Fibroblast of villous mesenchyme (primary cell): ENCODE measurements around the gene PSKH1. TPM values are rescaled to one million over a fixed set of nuclear protein-coding genes. Genes with fewer than 3 reads are reported as not detected.

Experiments used
- DNase-seq: peaks from one replicate; pipeline ENCODE4 v3.0.0-alpha.2; 2010; ENCODE audit warnings: low read depth
- H3K4me3 ChIP-seq: 2 replicates; pipeline ENCODE4 v1.5.1; 2011; ENCODE audit warnings: low read depth, mild to moderate bottlenecking, low read length
- total RNA-seq: library from RNA; depleted of rRNA; stranded (reverse); fragments of >200 nt; gene quantifications from 2 replicates; pipeline ENCODE4 v1.2.3, GENCODE V29; 2012
- TF ChIP-seq, protein P1 (sequence below): IDR thresholded peaks from 2 replicates; pipeline ENCODE4 v1.5.1; 2012; ENCODE audit warnings: low read depth, mild to moderate bottlenecking, low read length; ENCODE audit not compliant: insufficient read depth

Gene PSKH1
- total RNA-seq, 1 donor, result 13.0 TPM

DNA sequence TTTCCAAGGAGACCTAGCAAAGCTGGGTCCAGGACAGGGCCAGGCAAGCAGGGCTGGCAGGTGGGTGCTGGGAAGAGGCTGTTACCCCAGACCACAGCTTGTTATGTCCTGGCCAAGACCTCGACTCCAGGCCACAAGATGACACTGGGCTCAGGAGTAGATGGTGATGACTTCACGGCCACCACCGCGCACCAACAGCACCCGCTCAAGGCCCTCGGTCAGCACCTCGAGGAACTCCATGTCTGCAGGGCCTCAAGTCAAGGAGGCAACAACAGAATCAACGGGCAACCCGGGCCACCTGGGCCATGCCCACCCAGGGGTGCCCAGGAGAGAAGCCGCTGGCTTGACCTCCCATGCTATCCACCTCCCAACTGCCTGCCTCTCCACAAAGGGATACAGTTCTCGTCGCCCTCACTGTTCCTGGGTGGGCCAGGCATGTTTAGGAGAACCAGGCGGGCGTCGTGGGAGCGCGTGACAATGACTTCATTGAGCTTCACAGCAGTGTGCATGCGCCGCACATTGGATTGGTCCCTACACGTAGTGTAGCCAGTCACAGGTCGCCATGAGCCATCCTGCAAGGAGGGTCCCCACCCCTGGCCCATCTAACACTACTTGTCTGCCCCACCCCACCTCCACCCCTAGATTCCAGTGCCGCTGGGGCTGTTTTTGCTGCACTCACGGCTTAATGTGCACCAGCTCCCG, 51.8 kb downstream of the PSKH1 start:
- H3K4me3 ChIP-seq, result no peak overlapping the region
- TF ChIP-seq, protein P1, sequence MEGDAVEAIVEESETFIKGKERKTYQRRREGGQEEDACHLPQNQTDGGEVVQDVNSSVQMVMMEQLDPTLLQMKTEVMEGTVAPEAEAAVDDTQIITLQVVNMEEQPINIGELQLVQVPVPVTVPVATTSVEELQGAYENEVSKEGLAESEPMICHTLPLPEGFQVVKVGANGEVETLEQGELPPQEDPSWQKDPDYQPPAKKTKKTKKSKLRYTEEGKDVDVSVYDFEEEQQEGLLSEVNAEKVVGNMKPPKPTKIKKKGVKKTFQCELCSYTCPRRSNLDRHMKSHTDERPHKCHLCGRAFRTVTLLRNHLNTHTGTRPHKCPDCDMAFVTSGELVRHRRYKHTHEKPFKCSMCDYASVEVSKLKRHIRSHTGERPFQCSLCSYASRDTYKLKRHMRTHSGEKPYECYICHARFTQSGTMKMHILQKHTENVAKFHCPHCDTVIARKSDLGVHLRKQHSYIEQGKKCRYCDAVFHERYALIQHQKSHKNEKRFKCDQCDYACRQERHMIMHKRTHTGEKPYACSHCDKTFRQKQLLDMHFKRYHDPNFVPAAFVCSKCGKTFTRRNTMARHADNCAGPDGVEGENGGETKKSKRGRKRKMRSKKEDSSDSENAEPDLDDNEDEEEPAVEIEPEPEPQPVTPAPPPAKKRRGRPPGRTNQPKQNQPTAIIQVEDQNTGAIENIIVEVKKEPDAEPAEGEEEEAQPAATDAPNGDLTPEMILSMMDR, result no peak
- no peak for DNase-seq

DNA sequence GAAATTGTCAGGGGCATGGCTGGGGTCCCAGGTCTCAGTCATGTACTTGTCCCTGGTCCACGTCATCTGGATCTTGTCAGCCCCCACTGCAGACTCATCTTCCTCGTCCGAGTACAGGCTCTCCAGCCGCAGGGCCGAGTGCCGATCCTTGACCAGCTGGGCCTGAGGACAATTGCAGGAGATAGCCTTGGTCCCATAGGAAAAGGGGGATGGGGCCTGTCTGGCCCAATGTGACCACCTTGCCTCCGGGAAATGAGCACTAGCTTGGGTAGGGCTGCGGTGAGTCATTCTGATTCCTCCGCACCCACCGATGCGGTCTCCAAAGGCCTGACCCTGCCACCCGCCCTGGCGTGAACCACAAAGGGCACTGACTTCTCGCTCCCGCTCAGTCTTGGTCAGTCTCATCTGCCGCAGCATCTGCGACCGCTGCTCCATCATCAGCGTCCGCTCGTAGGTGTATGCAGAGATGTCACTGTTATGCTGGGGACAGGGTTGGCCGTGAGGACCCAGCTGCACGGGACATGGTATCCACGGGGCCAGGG, 52.4 kb downstream of the PSKH1 start:
- TF ChIP-seq, protein P1, result no peak
- H3K4me3 ChIP-seq, result no peak overlapping the region
- DNase-seq, result no peak

DNA sequence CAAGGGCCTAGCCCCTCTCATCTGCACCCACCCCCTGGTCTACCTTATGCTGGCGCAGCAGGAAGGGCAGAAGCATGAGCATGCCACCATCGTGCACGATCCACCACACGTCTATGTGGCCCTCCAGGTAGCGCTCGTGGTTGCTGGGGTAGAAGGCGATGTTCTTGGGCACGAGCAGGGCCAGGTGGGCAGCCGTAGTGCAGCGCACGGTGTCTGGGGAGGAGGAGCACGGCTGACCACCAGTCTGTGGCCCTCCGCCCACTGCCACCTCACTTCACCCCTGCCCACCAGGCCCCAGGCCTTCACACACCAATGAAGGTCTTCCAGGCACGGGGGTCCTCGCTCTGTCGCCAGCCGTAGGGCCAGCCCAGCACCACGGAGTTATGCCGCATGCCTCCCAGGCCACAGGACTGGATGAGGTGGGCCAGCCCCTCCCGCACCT, 53.1 kb downstream of the PSKH1 start:
- DNase-seq, result no peak
- TF ChIP-seq, protein P1, result no peak
- H3K4me3 ChIP-seq, result no peak overlapping the region

GRCh38 chr16:67946966-67947558, 54.0 kb downstream of the PSKH1 start:
- H3K4me3 ChIP-seq, result no peak overlapping the region
- DNase-seq, result no peak
- TF ChIP-seq, protein P1, result no peak

GRCh38 chr16:67948015-67948414, 55.0 kb downstream of the PSKH1 start:
- TF ChIP-seq, protein P1, result no peak

GRCh38 chr16:67949645-67950044, 56.6 kb downstream of the PSKH1 start:
- no peak for DNase-seq
- no peak overlapping the region for H3K4me3 ChIP-seq
- TF ChIP-seq, protein P1, result no peak

More at GRCh38 chr16:67948015-67948414, 55.0 kb downstream of the PSKH1 start:
- H3K4me3 ChIP-seq, result no peak overlapping the region
- DNase-seq, result no peak
